HepG2 (cell line): Measurements from ENCODE around the gene VILL. TPM values are rescaled to one million over a fixed set of nuclear protein-coding genes. Genes with fewer than 3 reads are reported as not detected.

Experiments
- ATF2 ChIP-seq: sonication (generic); formaldehyde crosslinking; IDR thresholded peaks from 2 replicates; pipeline ENCODE4 v1.4.0; 2020; ENCODE audit warnings: missing genetic modification reagents
- BCL3 ChIP-seq: sonication (generic); formaldehyde crosslinking; IDR thresholded peaks from 2 replicates; pipeline ENCODE4 v1.5.1; 2020; ENCODE audit warnings: mild to moderate bottlenecking, missing genetic modification reagents, moderate library complexity
- DNMT3B ChIP-seq: conservative IDR thresholded peaks from 2 replicates; pipeline ENCODE4 v1.6.1; 2016; ENCODE audit warnings: missing biosample characterization, control low read depth
- FOXA1 ChIP-seq, 2 experiments: fragments of 450-650 bp in 1 of 2; sonication (generic) in 1 of 2; formaldehyde crosslinking in 1 of 2; IDR thresholded peaks; 2 replicates each; pipeline versions ENCODE4 v1.4.0 to v1.6.1; 2016 to 2020; ENCODE audit warnings: missing genetic modification reagents in 1 of 2
- GTF3A ChIP-seq: sonication (generic); formaldehyde crosslinking; conservative IDR thresholded peaks from 2 replicates; pipeline ENCODE4 v1.4.0; 2020; ENCODE audit warnings: mild to moderate bottlenecking, missing genetic modification reagents
- HNRNPL ChIP-seq: fragments of 200-400 bp; formaldehyde crosslinking; IDR thresholded peaks from 2 replicates; pipeline ENCODE4 v1.6.1; 2017; ENCODE audit warnings: mild to moderate bottlenecking, low read depth, low read length
- IKZF4 ChIP-seq: sonication (generic); formaldehyde crosslinking; IDR thresholded peaks from 2 replicates; pipeline ENCODE4 v1.5.1; 2020; ENCODE audit warnings: borderline replicate concordance, mild to moderate bottlenecking, low read depth, missing genetic modification reagents; ENCODE audit errors: not compliant biosample characterization
- IKZF5 ChIP-seq: IDR thresholded peaks from 2 replicates; pipeline ENCODE4 v1.6.1; 2018; ENCODE audit warnings: missing genetic modification reagents, mild to moderate bottlenecking, missing compliant biosample characterization
- KDM2A ChIP-seq: sonication (generic); formaldehyde crosslinking; IDR thresholded peaks from 2 replicates; pipeline ENCODE4 v1.4.0; 2020; ENCODE audit warnings: low read depth, missing genetic modification reagents, borderline replicate concordance
- KLF16 ChIP-seq, 2 experiments: sonication (generic) in 1 of 2; formaldehyde crosslinking in 1 of 2; IDR thresholded peaks; 2 replicates each; pipeline versions ENCODE4 v1.6.1 to v1.8.0; 2016 to 2023; ENCODE audit warnings: missing genetic modification reagents in 2 of 2, missing compliant biosample characterization in 1 of 2
- MTERF4 ChIP-seq: sonication (generic); formaldehyde crosslinking; IDR thresholded peaks from 2 replicates; pipeline ENCODE4 v1.8.0; 2023; ENCODE audit warnings: mild to moderate bottlenecking, missing genetic modification reagents
- SAP130 ChIP-seq: IDR thresholded peaks from 2 replicates; pipeline ENCODE4 v1.6.1; 2016; ENCODE audit warnings: low read depth
- SNAPC5 ChIP-seq: sonication (generic); formaldehyde crosslinking; IDR thresholded peaks from 2 replicates; pipeline ENCODE4 v1.8.1; 2023; ENCODE audit warnings: mild to moderate bottlenecking, missing genetic modification reagents, borderline replicate concordance
- ZBTB2 ChIP-seq: sonication (generic); formaldehyde crosslinking; IDR thresholded peaks from 2 replicates; pipeline ENCODE4 v1.8.0; 2022; ENCODE audit warnings: low read depth, missing genetic modification reagents
- ZKSCAN5 ChIP-seq: sonication (generic); formaldehyde crosslinking; IDR thresholded peaks from 2 replicates; pipeline ENCODE4 v1.5.1; 2020; ENCODE audit warnings: mild to moderate bottlenecking, missing genetic modification reagents
- ZNF230 ChIP-seq: sonication (generic); formaldehyde crosslinking; IDR thresholded peaks from 2 replicates; pipeline ENCODE4 v1.4.0; 2020; ENCODE audit warnings: mild to moderate bottlenecking, missing genetic modification reagents
- ZNF468 ChIP-seq: sonication (generic); formaldehyde crosslinking; IDR thresholded peaks from 2 replicates; pipeline ENCODE4 v1.8.0; 2022; ENCODE audit warnings: mild to moderate bottlenecking, moderate library complexity, missing genetic modification reagents
- ZNF737 ChIP-seq: sonication (generic); formaldehyde crosslinking; IDR thresholded peaks from 2 replicates; pipeline ENCODE4 v1.5.0; 2020; ENCODE audit warnings: missing genetic modification reagents, mild to moderate bottlenecking, borderline replicate concordance
- ZUFSP ChIP-seq: sonication (generic); formaldehyde crosslinking; IDR thresholded peaks from 2 replicates; pipeline ENCODE4 v1.9.0; 2021; ENCODE audit warnings: missing genetic modification reagents, mild to moderate bottlenecking, borderline replicate concordance
- ZZZ3 ChIP-seq: sonication (generic); formaldehyde crosslinking; IDR thresholded peaks from 2 replicates; pipeline ENCODE4 v1.4.0; 2020; ENCODE audit warnings: missing genetic modification reagents, mild to moderate bottlenecking, borderline replicate concordance
- polyA plus RNA-seq, 8 experiments: library from polyadenylated mRNA; depleted of rRNA in 3 of 8; stranded (reverse) in 7 of 8; unstranded in 1 of 8; fragments of >200 nt; fragmentation: Illumina TruSeq in 4 of 8; extraction: Trizol in 4 of 8; gene quantifications; 2 replicates each; pipeline versions ENCODE4 v1.2.1 to v1.2.3, GENCODE V29; 2011 to 2016; ENCODE audit warnings: low read depth in 4 of 8, missing spikeins in 1 of 8, mixed read lengths in 1 of 8; ENCODE audit not compliant: insufficient read depth in 1 of 8
- total RNA-seq, 5 experiments: library from RNA; depleted of rRNA; stranded (reverse); fragments of >200 nt; fragmentation: Illumina TruSeq; extraction: Trizol; gene quantifications; 2 replicates each; pipeline ENCODE4 v1.2.3, GENCODE V29; 2016; ENCODE audit warnings: low read depth in 1 of 5

VILL gene
- total and polyA plus RNA-seq, 2 of the 13 experiments (the other 11 are each of a cell fraction or from before 2014, with no cell fraction given): 3.2 to 5.3 TPM

- TF ChIP-seq IKZF4 (no peak), ZNF737 (CRISPR knock-in tag) (0 out of 2 replicates have a peak, but pooled peaks have one; percentile 22), ZNF230 (CRISPR knock-in tag) (peak; percentile 56; the same call in 1 of the 2 replicates), ZUFSP (CRISPR knock-in tag) (no peak), DNMT3B (CRISPR knock-in tag) (no peak; the same call in 1 of the 2 replicates), HNRNPL (0 out of 2 replicates have a peak, but pooled peaks have one; percentile 41), KDM2A (CRISPR knock-in tag) (peak; percentile 81), SAP130 (CRISPR knock-in tag) (peak; percentile 91), ZKSCAN5 (CRISPR knock-in tag) (no peak), BCL3 (CRISPR knock-in tag) (0 out of 2 replicates have a peak, but pooled peaks have one; percentile 17), IKZF5 (CRISPR knock-in tag) (peak; percentile 20; the same call in 1 of the 2 replicates), FOXA1 (IDR thresholded peaks at IDR 0.05) (peak; percentile 73), FOXA1 (CRISPR knock-in tag; IDR thresholded peaks at IDR 0.05) (peak; percentile 94), KLF16 (CRISPR knock-in tag; IDR thresholded peaks at IDR 0.05) (peak; percentile 32 to 46; a peak in 2 of 4 replicates), ZZZ3 (CRISPR knock-in tag) (peak; percentile 20; the same call in 1 of the 2 replicates), GTF3A (CRISPR knock-in tag) (no peak; the same call in 1 of the 2 replicates), ATF2 (CRISPR knock-in tag) (no peak; the same call in 1 of the 2 replicates), ZNF468 (no peak; the same call in 1 of the 2 replicates), ZBTB2 (CRISPR knock-in tag) (no peak), SNAPC5 (CRISPR knock-in tag) (no peak), MTERF4 (CRISPR knock-in tag) (no peak)
Measured at GRCh38 chr3:38004415-38005075, 14.0 kb downstream of the VILL start (continued).
